GM12875 (cell line): Measurements from ENCODE around the gene INPP5A.

Experiments used
- H3K4me3 ChIP-seq: one replicate; pipeline ENCODE4 v1.5.1; 2011; ENCODE audit warnings: low read depth, low read length, control low read depth
- TF ChIP-seq, protein P1 (sequence below): IDR thresholded peaks from 2 replicates; pipeline ENCODE4 v1.5.1; 2011; ENCODE audit warnings: low read depth, mild to moderate bottlenecking, control low read depth, inconsistent platforms, low read length, moderate library complexity, borderline replicate concordance; ENCODE audit not compliant: insufficient read depth

Gene INPP5A

DNA sequence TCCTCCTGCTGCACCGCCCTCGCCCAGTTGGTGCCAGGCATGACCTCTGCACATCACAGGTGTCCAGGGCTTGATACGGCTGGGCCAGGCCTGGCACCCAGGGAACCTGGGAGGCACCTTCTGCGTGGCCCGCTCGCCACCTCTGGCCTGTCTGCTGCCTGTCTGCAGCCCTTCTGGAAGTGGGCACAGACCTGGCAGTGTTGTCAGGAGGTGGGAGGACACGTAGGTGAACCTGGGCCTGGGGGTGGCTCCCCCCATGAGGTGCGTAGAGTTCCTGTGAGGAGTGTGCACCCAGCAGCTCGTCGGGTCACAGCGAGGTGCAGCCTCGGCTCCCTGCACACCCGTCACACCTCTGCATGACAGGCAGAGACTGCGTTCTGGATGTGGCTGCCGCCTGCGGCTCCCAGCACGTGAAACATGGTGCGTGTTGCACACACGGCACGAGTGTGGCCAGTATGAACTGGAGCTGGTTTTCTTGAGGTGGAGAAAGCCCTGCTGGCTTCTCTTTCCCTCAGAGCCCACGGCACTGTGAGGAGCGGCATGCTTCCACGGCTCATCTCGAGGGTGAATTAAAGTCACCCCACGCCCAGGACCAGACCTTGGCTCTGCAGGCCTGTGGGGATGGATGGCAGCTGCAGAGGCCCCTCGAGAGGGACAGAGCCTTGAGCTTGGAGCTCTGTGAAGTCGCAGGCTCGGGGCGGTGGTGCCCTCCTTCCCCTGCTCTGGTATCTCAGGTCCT lies 24.8 kb downstream of the INPP5A start:
- H3K4me3 ChIP-seq = no peak overlapping the region
- TF ChIP-seq, protein P1, sequence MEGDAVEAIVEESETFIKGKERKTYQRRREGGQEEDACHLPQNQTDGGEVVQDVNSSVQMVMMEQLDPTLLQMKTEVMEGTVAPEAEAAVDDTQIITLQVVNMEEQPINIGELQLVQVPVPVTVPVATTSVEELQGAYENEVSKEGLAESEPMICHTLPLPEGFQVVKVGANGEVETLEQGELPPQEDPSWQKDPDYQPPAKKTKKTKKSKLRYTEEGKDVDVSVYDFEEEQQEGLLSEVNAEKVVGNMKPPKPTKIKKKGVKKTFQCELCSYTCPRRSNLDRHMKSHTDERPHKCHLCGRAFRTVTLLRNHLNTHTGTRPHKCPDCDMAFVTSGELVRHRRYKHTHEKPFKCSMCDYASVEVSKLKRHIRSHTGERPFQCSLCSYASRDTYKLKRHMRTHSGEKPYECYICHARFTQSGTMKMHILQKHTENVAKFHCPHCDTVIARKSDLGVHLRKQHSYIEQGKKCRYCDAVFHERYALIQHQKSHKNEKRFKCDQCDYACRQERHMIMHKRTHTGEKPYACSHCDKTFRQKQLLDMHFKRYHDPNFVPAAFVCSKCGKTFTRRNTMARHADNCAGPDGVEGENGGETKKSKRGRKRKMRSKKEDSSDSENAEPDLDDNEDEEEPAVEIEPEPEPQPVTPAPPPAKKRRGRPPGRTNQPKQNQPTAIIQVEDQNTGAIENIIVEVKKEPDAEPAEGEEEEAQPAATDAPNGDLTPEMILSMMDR = no peak

DNA sequence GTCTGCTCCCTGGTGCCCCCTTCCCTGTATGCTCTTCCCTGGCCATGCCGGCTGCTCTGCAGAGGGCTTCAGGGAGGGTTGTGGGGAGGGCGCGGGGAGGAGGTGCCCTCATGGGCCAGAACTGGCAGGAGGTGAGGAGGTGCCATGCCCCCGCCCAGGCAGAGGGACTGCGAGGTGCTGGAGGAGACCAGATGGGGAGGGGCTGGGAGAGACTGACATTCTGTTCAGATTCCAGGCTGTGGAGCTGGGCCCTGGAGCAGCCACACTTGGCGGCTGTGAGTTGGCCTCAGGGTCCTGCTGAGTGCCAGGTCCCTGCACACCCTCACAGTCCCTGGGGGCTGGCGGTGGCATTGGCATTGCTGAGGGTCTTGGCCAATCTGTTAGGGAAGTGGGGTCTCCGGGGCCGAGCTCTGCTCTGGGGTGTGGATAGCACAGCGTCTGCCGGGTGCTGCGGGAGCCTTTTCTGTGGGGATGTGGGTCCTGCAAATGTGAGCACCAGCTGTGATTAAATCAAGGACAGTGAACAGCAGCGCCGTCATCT lies 25.4 kb downstream of the INPP5A start:
- no peak overlapping the region for H3K4me3 ChIP-seq
- TF ChIP-seq, protein P1 = no peak

DNA sequence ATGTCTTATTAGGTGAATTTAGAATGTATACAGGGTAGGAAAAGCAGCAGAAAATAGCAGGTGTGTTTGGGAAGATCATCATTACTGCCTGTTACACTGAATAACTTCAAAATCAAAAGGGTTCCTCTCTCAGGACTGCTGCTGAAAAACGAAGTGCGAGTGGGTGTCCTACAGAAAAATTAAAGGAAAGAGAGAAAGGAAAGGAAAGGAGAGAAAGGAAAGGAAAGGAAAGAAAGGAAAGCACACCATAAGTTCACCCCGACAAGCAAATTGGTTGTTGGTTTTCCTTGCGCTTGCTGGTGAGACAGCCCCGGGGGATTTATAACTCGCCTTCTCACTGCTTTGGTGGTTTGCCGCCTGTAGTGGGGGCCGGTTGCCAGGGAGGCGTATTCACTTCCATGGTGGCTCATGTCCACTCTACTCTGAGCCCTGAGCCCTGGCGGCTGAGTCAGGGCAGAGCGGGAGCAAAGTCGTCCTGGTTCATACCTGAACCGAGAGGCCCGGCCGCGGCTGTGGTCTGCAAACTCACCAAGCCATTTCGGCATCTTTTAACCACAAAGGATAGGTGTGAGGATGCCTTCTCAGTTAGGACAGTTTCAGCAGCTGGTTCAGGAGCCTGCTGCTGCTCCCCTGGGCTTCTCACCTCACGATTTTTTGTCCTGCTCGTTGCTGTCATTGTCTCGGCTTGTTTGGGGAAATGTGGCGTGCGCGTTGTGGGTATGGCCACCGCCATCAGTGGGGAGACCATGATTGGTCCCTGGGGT lies 26.1 kb downstream of the INPP5A start:
- peak overlapping the region; percentile 23 for H3K4me3 ChIP-seq
- TF ChIP-seq, protein P1 = no peak

DNA sequence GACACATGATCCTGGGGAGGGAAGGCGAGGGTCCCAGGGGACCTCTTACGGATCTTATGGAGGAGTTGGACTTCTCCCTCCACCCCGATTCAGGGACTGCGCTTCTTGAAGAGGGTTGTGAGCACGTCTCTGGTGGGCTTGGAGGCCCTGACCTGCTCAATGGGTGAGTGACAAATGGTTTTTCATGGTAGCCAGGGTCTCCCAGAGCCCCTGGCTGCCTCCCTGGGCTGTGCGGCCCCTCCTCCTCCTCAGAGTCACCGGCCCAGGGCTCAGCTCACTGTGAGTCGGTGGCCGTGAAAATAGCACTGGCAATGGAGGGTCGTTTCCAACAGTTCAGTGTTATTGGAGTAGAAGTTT lies 26.6 kb downstream of the INPP5A start:
- H3K4me3 ChIP-seq = peak overlapping the region; percentile 23
- TF ChIP-seq, protein P1 = no peak

DNA sequence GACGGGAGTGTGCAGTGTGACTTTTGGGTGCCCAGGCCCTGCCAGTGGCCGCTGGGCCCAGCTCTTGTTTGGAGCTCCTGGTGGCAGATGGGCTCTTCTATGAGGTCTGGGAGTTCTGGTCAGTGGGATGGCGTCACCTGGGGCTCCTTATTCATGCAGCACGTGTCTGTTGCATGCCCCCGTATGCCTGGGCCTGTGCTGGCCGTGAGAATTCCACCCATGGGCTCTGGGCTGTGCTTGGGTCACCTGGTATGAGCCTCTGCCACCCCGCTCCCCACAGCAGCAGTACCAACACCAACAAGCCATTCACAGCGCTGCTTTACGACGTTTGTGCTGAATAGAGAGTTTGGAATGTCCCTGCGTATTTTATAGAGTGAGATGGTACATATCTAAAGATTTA lies 27.1 kb downstream of the INPP5A start:
- H3K4me3 ChIP-seq = no peak overlapping the region
- TF ChIP-seq, protein P1 = no peak

DNA sequence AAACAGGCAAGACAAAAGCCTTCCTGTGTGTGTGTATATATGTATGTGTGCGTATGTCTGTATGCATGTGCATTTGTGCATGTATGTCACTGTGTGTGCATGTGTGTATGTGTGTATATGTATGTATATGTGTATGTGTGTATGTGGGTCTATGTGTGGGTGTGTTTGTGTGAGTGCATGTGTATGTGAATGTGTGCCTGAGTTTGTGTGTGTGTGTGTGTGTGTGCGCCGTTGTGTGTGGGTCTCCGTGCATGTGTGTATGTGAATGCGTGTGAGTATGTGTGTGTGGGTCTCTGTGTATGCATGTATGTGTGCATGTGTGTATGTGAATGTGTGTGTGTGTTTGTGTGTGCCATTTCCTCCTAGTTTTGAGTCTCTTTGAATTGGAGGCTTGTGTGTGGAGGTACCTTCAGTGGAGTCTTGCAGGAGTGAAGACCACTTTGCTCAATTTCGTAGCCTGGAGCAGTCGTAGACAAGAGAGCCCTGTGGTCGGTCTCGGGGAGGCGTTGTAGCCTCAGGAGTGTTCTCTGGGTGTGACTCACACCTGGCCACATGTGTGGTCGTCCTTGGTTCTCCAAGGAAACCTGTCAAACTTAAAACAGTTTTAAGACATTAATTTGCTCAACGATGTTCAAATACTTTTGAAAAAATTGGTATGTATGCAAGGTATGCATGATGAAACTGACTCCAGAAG lies 28.1 kb downstream of the INPP5A start:
- H3K4me3 ChIP-seq = no peak overlapping the region
- TF ChIP-seq, protein P1 = no peak
